T47D (cell line): ENCODE data around the gene TACC2.
"Not testable (repeated sequence)": the region's sequence is repeated elsewhere in the genome, so short reads cannot be mapped to it uniquely, and the experiment has no call there.

Source experiments
- DNase-seq, 2 experiments: peaks; one replicate each; pipeline versions ENCODE4 v3.0.0 to v3.0.0-alpha.2; 2011 to 2012; ENCODE audit warnings: low read depth in 1 of 2, low spot score in 1 of 2
- JUND ChIP-seq: IDR thresholded peaks from 2 replicates; pipeline ENCODE4 v1.6.1; 2012; ENCODE audit warnings: low read depth
- in situ Hi-C: cut with HindIII; loops from 2 replicates; pipeline ENCODE4 v1.10.0; 2016; ENCODE audit warnings: low sequenced_read_pairs, low pct_unique_long_range_greater_than_20kb

The TACC2 gene

GRCh38 chr10:121988361-121989324 lies at the start of gene TACC2:
TSS of gene TACC2 (plus strand) at chr10:121989163. CDS start at chr10:122021982, 32,819 bp downstream.
- in situ Hi-C loops: no loop called here
- no peak for DNase-seq
- TF ChIP-seq JUND: no peak

DNA sequence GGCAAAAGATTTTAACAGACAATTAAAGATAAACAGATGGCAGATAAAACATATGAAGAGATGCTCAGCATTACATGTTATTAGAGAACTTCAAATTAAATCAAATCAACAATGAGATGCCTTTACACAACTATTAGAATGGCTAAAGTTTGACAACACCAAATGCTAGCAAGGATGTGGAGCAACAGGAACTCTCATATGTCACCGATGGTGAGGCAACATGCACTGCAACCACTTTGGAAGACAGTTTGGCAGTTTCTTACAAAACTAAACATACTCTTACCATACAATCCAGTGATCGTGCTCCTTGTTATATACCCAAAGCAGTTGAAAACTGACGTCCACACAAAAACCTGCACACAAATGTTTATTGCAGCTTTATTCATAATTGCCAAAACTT lies 47.4 kb upstream of the TACC2 start:
- no peak for DNase-seq
- in situ Hi-C loops: no loop called here
- TF ChIP-seq JUND: no peak

DNA sequence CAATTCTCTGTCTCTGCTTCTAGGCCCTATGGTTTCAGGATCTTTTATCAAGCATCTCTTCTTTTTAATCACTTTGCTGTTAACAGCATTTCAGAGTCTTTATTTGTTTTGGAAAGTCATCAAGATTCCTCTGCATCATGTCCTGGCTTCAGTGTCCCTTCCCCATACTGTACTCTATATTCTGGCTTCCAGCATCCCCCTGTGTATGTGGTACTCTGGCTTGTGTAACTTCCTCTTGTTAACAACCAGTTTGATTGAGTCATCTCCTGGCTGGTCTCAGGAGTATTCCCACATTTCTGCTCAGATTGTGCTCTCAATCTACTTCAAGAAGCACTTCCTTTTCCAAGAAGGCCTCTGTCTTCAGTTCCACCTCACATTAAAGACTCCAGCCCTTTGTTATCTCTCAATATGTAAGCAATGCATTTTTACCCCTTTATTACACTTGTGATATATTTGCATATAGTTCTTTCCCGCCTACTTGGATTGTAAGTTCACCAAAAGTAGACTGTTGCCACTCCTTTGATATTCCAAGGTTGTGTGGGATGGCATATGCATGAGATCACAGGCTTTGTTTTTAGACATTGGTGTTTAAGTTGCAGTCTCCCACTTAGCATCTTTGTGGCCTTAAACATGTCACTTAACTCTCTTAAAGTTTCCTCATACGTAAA lies 46.1 kb upstream of the TACC2 start:
- no peak for DNase-seq
- in situ Hi-C loops: no loop called here

DNA sequence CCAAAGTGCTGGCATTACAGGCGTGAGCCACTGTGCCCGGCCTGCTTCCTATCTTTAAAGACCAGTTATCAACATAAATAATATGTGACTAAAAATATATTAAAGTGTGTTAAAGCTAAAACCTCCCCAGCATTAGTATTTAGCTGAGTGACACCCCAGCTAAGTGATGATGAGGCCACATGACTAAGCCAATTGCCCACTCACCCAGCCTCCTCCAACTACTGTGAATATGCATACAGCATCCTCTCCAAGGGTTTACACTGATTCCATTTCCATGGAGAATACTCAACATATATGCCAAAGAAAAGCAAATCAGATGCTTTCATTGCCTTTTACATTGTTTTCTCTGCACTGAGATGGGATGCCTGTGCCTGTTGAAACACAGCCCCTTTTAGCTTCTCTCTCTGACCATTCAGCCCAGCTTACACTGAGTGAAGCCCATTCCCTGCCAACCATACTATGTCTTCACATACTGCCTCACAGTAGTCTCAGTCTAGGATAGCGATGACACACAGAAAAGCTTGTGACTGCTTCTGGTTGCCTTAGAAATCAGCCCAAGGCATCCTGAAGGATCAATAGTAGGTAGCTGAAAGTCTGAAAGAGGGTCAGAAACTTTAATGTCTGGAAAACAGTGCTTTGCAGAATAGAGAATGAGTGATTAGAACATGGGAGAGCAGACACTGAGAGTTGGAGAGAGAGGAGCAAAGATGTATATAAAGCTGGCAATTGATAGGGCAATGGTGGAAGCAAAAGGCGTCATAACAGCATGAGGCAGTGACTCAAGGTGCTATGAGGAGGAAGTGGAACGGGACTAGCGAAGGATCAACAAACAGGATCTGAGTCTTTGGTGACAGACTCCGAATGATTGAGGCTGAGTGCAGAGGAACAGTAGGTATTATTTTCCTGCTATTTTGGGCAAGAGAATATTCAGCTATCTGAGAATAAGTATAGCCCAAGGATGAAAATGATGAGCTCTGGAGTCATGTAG lies 41.3 kb upstream of the TACC2 start:
- DNase-seq: peak in 1 of 2 experiments; percentile 44
- in situ Hi-C loops: no loop called here

More for the DNA sequence above, 46.1 kb upstream of the TACC2 start:
- TF ChIP-seq JUND: no peak

DNA sequence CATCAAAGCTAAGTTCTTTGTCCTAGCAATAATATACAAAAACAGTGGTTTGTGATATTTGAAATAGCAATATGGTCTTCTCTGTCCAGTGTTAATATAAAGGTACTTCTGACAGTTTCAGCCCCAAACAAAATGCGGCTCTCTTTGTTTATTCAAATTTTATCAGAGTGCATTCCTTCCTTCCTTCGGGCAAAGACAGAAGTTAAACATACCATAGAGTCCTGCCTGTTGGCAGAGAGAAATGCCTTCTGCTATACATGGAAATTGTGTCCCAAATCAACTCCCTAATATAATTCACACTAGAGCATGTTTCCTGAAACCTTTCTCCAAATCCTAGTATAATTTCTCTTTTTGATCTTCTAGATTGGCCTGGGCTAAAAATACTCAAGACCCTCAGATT lies 39.9 kb upstream of the TACC2 start:
- in situ Hi-C loops: no loop called here
- DNase-seq: peak in 1 of 2 experiments; percentile 45
- TF ChIP-seq JUND: 0 out of 2 replicates have a peak, but pooled peaks have one; percentile 19

More for the DNA sequence above, 41.3 kb upstream of the TACC2 start:
- no peak for TF ChIP-seq JUND

- TF ChIP-seq JUND: no peak
- in situ Hi-C loops: no loop called here
- DNase-seq: peak in 1 of 2 experiments; percentile 21
These were observed 39.5 kb upstream of the TACC2 start for GRCh38 chr10:121949451-121949850.

DNA sequence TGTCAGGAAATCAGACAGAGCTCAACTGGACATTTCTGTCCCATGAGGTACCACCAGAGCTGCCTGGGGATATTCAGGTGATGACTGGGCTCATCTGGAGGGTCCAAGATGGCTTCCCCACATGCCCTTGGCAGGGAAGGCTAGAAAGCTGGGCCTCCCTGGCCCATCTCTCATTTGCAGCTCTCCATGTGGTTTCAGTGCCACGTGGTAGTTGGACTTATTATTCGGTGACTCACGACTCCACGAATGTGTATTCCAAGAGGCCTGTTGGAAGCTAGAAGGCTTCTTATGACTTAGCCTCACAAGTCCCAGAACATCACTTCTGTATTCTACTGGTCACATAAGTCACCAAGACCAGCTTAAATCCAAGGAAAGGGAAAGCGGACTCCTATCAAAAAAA lies 36.7 kb upstream of the TACC2 start:
- TF ChIP-seq JUND: no peak
- in situ Hi-C loops: no loop called here
- DNase-seq: no peak

DNA sequence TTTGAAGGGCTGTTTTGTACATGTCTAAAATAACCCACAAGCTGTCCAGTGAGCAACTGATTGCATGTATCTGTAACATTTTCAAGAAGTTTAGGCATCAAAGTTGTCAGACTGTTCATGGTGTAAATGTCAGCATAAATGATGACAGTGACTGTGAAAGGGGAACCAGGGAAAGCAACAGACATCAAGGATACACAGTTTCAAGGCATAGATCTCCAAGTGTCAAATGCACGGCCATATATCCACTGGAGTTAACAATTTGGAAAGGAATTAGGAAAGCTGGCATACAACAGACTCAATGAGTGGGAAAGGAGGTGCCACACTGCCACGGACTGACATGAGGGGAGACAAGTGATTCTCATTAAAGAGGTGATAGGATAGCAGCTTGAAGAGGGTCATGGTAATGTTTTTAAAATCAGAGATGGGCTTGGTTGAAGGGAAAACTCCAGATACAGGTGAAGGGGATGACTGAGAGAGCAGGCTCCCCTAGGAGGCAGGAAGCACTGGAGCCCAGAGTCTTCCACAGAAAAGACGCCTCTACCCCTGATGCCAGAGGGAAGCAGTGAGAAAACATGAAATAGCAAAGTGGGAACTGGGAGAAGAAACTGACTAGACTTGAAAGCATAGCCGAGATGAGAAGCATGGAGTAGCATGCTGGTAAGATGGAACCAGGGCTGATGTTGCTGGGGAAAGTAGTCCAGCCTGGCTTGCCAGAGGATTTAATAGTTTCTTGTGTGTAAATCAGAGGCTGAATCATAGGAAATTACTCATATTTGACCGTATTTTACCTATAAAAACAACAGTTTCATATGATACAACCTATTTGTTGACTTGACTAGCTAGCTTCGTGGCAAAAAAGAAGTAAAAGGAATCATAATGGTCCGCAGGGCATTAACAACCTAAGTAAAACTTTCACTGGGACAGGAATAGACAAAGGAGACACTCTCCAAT lies 32.6 kb upstream of the TACC2 start:
- no peak for TF ChIP-seq JUND

GRCh38 chr10:121959671-121960070 lies 29.3 kb upstream of the TACC2 start:
- DNase-seq: no peak
- in situ Hi-C loops: no loop called here
- TF ChIP-seq JUND: no peak

More for the DNA sequence above, 32.6 kb upstream of the TACC2 start:
- in situ Hi-C loops: no loop called here
- no peak for DNase-seq

DNA sequence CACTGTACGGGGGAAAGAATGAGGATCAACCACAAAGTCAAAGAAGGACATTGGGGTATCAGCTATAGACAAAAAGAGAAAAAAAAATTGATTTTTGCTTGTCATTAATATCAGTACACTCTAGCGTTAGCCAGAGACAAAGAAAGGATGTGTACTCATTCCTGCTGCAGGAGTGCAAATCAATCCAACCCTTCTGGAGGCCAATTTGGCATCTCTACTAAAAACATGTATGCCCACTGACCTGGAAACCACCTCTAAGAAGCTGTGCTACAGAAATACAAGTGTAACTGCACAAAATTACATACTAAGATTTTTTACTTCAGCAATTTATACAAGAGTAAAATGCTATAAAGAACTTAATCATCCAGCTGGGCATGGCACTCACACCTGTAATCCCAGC lies 27.5 kb upstream of the TACC2 start:
- no peak for DNase-seq
- no peak for TF ChIP-seq JUND
- in situ Hi-C loops: no loop called here

- no peak for DNase-seq
- no peak for TF ChIP-seq JUND
- in situ Hi-C loops: no loop called here
These were observed 23.0 kb upstream of the TACC2 start for GRCh38 chr10:121965996-121966395.

GRCh38 chr10:121969086-121969485 lies 19.9 kb upstream of the TACC2 start:
- in situ Hi-C loops, DNase-seq: not testable (repeated sequence)
